Measurements from ENCODE around the gene SIGLEC15. TPM values are rescaled to one million over a fixed set of nuclear protein-coding genes. Genes with fewer than 3 reads are reported as not detected.

Gene SIGLEC15
- total RNA-seq, 2 donors from 2014 or later = not detected

- intact Hi-C loops (cut with DNase I) = no loop called here
- H3K9me3 ChIP-seq = no peaks in the 10 kb centered on the region
- no peaks in the 10 kb centered on the region for H3K36me3 ChIP-seq
- no peak for DNase-seq
- no peaks in the 10 kb centered on the region for H3K4me1 ChIP-seq
- no peak for TF ChIP-seq CTCF (IDR thresholded peaks at IDR 0.05)
- H3K4me3 ChIP-seq = no peak overlapping the region
- H3K27ac ChIP-seq = no peak overlapping the region
- H3K27me3 ChIP-seq = no peaks in the 10 kb centered on the region
- no peak overlapping the region for H3K9ac ChIP-seq (ENCODE audit: low read depth in 2 of 2, low read length in 2 of 2)
Observed at GRCh38 chr18:45891806-45892205, 66.3 kb downstream of the SIGLEC15 start.

Other genes starting within 250 kb of the SIGLEC15 start
- not detected for gene SLC14A2, start 210.2 kb upstream of the SIGLEC15 start, total RNA-seq
- gene SLC14A1, start 101.5 kb upstream of the SIGLEC15 start, total RNA-seq = under 1 TPM; 0.32 to 0.52 TPM
- gene EPG5, start 141.7 kb downstream of the SIGLEC15 start, total RNA-seq = 10 to 100 TPM; 16.0 to 17.3 TPM
- gene PSTPIP2, start 246.6 kb downstream of the SIGLEC15 start, total RNA-seq = 1 to 10 TPM; 3.0 to 3.8 TPM